ENCODE measurements around the gene CFAP45. TPM values are rescaled to one million over a fixed set of nuclear protein-coding genes. Genes with fewer than 3 reads are reported as not detected.

The CFAP45 gene
- 0.46 and 1.7 TPM in 2 replicates for total RNA-seq (2014; rRNA removed; shearing (Covaris generic))

- peak; percentile 62 for DNase-seq (ENCODE audit: low read depth)
Observed at GRCh38 chr1:159900086-159900680, at the start of gene CFAP45. Gene CFAP45, minus strand, starts transcription at chr1:159900165. Its CDS starts 67 bp downstream, at chr1:159900098.

GRCh38 chr1:159949123-159949522, 49.2 kb upstream of the CFAP45 start:
- DNase-seq (ENCODE audit: low read depth): no peak

- no peak for DNase-seq (ENCODE audit: low read depth)
Observed at GRCh38 chr1:159947942-159948341, 48.0 kb upstream of the CFAP45 start.

GRCh38 chr1:159946242-159947187, 46.5 kb upstream of the CFAP45 start:
- no peak for DNase-seq (ENCODE audit: low read depth)

- DNase-seq (ENCODE audit: low read depth): peak; percentile 95
Observed at GRCh38 chr1:159945483-159946241, 45.7 kb upstream of the CFAP45 start, which contains the start of gene IGSF9. Gene IGSF9, minus strand, starts transcription at chr1:159945613. Its CDS starts 2,159 bp downstream, at chr1:159943454.

- DNase-seq (ENCODE audit: low read depth): no peak
Observed at GRCh38 chr1:159944623-159945455, 44.9 kb upstream of the CFAP45 start.

- DNase-seq (ENCODE audit: low read depth): no peak
Observed at GRCh38 chr1:159943908-159944622, 44.1 kb upstream of the CFAP45 start.

GRCh38 chr1:159943278-159943640, 43.3 kb upstream of the CFAP45 start:
- DNase-seq (ENCODE audit: low read depth): no peak

GRCh38 chr1:159942632-159943277, 42.8 kb upstream of the CFAP45 start:
- DNase-seq (ENCODE audit: low read depth): no peak

- DNase-seq (ENCODE audit: low read depth): no peak
Observed at GRCh38 chr1:159941591-159942560, 41.9 kb upstream of the CFAP45 start.

- no peak for DNase-seq (ENCODE audit: low read depth)
Observed at GRCh38 chr1:159941141-159941540, 41.2 kb upstream of the CFAP45 start.

- DNase-seq (ENCODE audit: low read depth): no peak
Observed at GRCh38 chr1:159940006-159940620, 40.1 kb upstream of the CFAP45 start.

GRCh38 chr1:159939678-159940002, 39.7 kb upstream of the CFAP45 start:
- DNase-seq (ENCODE audit: low read depth): no peak

- DNase-seq (ENCODE audit: low read depth): no peak
Observed at GRCh38 chr1:159938905-159939677, 39.1 kb upstream of the CFAP45 start.

GRCh38 chr1:159938211-159938852, 38.4 kb upstream of the CFAP45 start:
- DNase-seq (ENCODE audit: low read depth): peak; percentile 28

GRCh38 chr1:159937054-159937750, 37.2 kb upstream of the CFAP45 start:
- no peak for DNase-seq (ENCODE audit: low read depth)

Data from Daoy (cell line).